A673 (cell line): ENCODE measurements around the gene RALA.

Source experiments
- CTCF ChIP-seq: fragments of 300-800, 200-600 bp; sonication (generic); conservative IDR thresholded peaks from 2 replicates; pipeline ENCODE4 v1.5.1; 2017; ENCODE audit warnings: low read depth, mild to moderate bottlenecking, antibody characterized with exemption, low read length, moderate library complexity, mixed read lengths
- EZH2 ChIP-seq: fragments of 200-600 bp; sonication (generic); IDR thresholded peaks from 2 replicates; pipeline ENCODE4 v1.6.1; 2017; ENCODE audit warnings: borderline replicate concordance, low read depth, mild to moderate bottlenecking, mixed read lengths, antibody characterized with exemption, low read length; ENCODE audit not compliant: poor library complexity, severe bottlenecking

DNA sequence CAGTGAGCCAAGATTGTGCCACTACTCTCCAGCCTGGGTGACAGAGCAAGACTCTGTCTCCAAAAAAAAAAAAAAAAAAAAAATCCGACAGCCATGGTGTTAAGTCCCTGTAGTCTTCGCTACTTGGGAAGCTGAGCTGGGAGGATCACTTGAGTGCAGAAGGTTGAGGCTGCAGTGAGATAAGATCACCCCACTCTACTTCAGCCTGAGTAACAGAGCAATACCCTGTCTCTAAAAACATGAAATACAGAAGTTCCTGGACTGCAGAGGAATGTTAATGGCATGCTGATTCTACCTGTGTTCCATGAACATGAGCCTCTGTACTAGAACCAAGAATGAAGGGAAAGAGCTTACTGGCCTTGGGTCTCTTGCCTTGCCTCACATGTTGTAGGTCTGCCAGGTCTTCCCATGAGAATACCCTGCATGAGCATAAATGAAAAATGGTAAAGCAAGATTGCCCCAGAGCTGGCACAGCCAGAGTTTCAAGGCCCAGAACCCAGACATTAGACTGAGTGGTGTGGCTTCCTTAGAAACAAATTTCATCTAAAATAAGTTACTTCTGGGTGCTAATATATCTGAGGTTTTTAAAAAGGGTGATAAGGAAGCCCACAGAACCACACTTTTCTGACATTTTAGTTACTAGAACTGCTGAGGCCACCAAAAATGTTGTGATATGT, 48.6 kb upstream of the RALA start:
- no peak for TF ChIP-seq CTCF
- no peak for TF ChIP-seq EZH2
